Measurements from ENCODE around the gene GNRHR. TPM values are rescaled to one million over a fixed set of nuclear protein-coding genes. Genes with fewer than 3 reads are reported as not detected.

Gene GNRHR
- total and polyA plus RNA-seq, 2 experiments from 2014 or later: 0.10 TPM; not detected in 1

- TF ChIP-seq POLR2AphosphoS5 (IDR thresholded peaks at IDR 0.05; ENCODE audit: low read depth) (no peak), REST (IDR thresholded peaks at IDR 0.05; ENCODE audit: unreplicated experiment) (no peak), NANOG (IDR thresholded peaks at IDR 0.05; ENCODE audit: borderline replicate concordance) (no peak), JUNB (IDR thresholded peaks at IDR 0.05; ENCODE audit: unreplicated experiment) (no peak), ZNF114 (CRISPR knock-in tag; IDR thresholded peaks at IDR 0.05) (no peak), ZNF331 (CRISPR knock-in tag; IDR thresholded peaks at IDR 0.05; ENCODE audit: low read depth) (no peak), CREB1 (CRISPR knock-in tag; IDR thresholded peaks at IDR 0.05; ENCODE audit: low read depth) (no peak), EZH2 (IDR thresholded peaks at IDR 0.05; ENCODE audit: low read depth, unreplicated experiment) (no peak)
- TF ChIP-seq, protein P1, sequence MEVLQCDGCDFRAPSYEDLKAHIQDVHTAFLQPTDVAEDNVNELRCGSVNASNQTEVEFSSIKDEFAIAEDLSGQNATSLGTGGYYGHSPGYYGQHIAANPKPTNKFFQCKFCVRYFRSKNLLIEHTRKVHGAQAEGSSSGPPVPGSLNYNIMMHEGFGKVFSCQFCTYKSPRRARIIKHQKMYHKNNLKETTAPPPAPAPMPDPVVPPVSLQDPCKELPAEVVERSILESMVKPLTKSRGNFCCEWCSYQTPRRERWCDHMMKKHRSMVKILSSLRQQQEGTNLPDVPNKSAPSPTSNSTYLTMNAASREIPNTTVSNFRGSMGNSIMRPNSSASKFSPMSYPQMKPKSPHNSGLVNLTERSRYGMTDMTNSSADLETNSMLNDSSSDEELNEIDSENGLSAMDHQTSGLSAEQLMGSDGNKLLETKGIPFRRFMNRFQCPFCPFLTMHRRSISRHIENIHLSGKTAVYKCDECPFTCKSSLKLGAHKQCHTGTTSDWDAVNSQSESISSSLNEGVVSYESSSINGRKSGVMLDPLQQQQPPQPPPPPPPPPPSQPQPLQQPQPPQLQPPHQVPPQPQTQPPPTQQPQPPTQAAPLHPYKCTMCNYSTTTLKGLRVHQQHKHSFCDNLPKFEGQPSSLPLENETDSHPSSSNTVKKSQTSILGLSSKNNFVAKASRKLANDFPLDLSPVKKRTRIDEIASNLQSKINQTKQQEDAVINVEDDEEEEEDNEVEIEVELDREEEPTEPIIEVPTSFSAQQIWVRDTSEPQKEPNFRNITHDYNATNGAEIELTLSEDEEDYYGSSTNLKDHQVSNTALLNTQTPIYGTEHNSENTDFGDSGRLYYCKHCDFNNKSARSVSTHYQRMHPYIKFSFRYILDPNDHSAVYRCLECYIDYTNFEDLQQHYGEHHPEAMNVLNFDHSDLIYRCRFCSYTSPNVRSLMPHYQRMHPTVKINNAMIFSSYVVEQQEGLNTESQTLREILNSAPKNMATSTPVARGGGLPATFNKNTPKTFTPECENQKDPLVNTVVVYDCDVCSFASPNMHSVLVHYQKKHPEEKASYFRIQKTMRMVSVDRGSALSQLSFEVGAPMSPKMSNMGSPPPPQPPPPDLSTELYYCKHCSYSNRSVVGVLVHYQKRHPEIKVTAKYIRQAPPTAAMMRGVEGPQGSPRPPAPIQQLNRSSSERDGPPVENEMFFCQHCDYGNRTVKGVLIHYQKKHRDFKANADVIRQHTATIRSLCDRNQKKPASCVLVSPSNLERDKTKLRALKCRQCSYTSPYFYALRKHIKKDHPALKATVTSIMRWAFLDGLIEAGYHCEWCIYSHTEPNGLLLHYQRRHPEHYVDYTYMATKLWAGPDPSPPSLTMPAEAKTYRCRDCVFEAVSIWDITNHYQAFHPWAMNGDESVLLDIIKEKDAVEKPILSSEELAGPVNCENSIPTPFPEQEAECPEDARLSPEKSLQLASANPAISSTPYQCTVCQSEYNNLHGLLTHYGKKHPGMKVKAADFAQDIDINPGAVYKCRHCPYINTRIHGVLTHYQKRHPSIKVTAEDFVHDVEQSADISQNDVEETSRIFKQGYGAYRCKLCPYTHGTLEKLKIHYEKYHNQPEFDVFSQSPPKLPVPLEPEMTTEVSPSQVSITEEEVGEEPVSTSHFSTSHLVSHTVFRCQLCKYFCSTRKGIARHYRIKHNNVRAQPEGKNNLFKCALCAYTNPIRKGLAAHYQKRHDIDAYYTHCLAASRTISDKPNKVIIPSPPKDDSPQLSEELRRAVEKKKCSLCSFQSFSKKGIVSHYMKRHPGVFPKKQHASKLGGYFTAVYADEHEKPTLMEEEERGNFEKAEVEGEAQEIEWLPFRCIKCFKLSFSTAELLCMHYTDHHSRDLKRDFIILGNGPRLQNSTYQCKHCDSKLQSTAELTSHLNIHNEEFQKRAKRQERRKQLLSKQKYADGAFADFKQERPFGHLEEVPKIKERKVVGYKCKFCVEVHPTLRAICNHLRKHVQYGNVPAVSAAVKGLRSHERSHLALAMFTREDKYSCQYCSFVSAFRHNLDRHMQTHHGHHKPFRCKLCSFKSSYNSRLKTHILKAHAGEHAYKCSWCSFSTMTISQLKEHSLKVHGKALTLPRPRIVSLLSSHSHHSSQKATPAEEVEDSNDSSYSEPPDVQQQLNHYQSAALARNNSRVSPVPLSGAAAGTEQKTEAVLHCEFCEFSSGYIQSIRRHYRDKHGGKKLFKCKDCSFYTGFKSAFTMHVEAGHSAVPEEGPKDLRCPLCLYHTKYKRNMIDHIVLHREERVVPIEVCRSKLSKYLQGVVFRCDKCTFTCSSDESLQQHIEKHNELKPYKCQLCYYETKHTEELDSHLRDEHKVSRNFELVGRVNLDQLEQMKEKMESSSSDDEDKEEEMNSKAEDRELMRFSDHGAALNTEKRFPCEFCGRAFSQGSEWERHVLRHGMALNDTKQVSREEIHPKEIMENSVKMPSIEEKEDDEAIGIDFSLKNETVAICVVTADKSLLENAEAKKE (CRISPR knock-in tag; IDR thresholded peaks at IDR 0.05): no peak
- TF ChIP-seq, protein P2, sequence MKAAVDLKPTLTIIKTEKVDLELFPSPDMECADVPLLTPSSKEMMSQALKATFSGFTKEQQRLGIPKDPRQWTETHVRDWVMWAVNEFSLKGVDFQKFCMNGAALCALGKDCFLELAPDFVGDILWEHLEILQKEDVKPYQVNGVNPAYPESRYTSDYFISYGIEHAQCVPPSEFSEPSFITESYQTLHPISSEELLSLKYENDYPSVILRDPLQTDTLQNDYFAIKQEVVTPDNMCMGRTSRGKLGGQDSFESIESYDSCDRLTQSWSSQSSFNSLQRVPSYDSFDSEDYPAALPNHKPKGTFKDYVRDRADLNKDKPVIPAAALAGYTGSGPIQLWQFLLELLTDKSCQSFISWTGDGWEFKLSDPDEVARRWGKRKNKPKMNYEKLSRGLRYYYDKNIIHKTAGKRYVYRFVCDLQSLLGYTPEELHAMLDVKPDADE (IDR thresholded peaks at IDR 0.05): no peak
- Mint-ChIP-seq H3K4me3 (no peak overlapping the region), H3K4me1 (peaks cover 6% of the 10 kb centered on the region; the same call in 2 of the 3 replicates), H3K27ac (0 out of 2 replicates have a peak overlapping the region, but pooled peaks have one; percentile 6), H3K36me3 (ENCODE audit: low read depth) (peaks cover 9% of the 10 kb centered on the region), H3K9me3 (no peaks in the 10 kb centered on the region), H3K27me3 (ENCODE audit: insufficient read depth, low read depth, poor library complexity) (no peaks in the 10 kb centered on the region)
- peaks cover 3% of the 10 kb centered on the region; the same call in 1 of the 2 replicates for H3K36me3 ChIP-seq (ENCODE audit: insufficient read depth)
- H3K79me2 ChIP-seq (replicated peaks; ENCODE audit: insufficient read depth): peaks cover 85% of the 10 kb centered on the region
- no peaks in the 10 kb centered on the region for H3K27me3 ChIP-seq (ENCODE audit: insufficient read depth)
- no peak for ATAC-seq
- H3F3A ChIP-seq (replicated peaks; ENCODE audit: low read depth): no peaks in the 10 kb centered on the region
- H3K9me2 ChIP-seq (ENCODE audit: insufficient read depth): no peaks in the 10 kb centered on the region
- H3K4me2 ChIP-seq: no peak overlapping the region
- no peak overlapping the region for H3K4me3 ChIP-seq
- no peak overlapping the region for H2AFZ ChIP-seq
- H4K20me1 ChIP-seq (replicated peaks; ENCODE audit: insufficient read depth): no peaks in the 10 kb centered on the region
- no peak for DNase-seq (ENCODE audit: low spot score)
- no peaks in the 10 kb centered on the region; the same call in 1 of the 2 replicates for H3K4me1 ChIP-seq (ENCODE audit: insufficient read depth)
- no peak overlapping the region for H3K27ac ChIP-seq (ENCODE audit: low read depth)
Observed at GRCh38 chr4:67697860-67698687, 56.1 kb downstream of the GNRHR start.

All from GM23338 (cell line).